Measurements from ENCODE around the gene ABCA2. TPM values are rescaled to one million over a fixed set of nuclear protein-coding genes. Genes with fewer than 3 reads are reported as not detected.

The ABCA2 gene
- total RNA-seq, 1 experiment from 2014 or later = 22.4 TPM

GRCh38 chr9:136972335-136972734 lies 55.7 kb downstream of the ABCA2 start:
- Histone ChIP-seq H2AFZ (ENCODE audit: low read length) (no peak overlapping the region), H3K79me2 (ENCODE audit: insufficient read depth, low read length) (no peaks in the 10 kb centered on the region), H3K23me2 (ENCODE audit: insufficient read length, low read depth, low read length, poor library complexity, severe bottlenecking) (no peaks in the 10 kb centered on the region), H2BK5ac (ENCODE audit: insufficient read length, low read length) (no peak overlapping the region), H3K18ac (ENCODE audit: insufficient read length, low read depth, low read length) (no peak overlapping the region), H3K27me3 (ENCODE audit: insufficient read depth, low read length) (no peaks in the 10 kb centered on the region), H3K4ac (ENCODE audit: low read depth, low read length) (no peak overlapping the region), H4K8ac (replicated peaks; ENCODE audit: insufficient read length, low read depth, low read length) (no peak overlapping the region), H3K79me1 (ENCODE audit: insufficient read depth, low read depth, low read length, poor library complexity, severe bottlenecking) (no peaks in the 10 kb centered on the region), H3K9me3 (ENCODE audit: control insufficient read depth, low read depth, low read length) (no peaks in the 10 kb centered on the region), H2BK120ac (ENCODE audit: low read depth, low read length, poor library complexity, severe bottlenecking) (no peak overlapping the region), H4K20me1 (ENCODE audit: control insufficient read depth, insufficient read depth, insufficient read length) (no peaks in the 10 kb centered on the region), H4K91ac (ENCODE audit: insufficient read length, low read depth, low read length) (no peak overlapping the region), H4K5ac (ENCODE audit: insufficient read length, low read depth, low read length) (no peak overlapping the region), H3K23ac (ENCODE audit: insufficient read length, low read depth, low read length) (no peak overlapping the region), H2BK12ac (ENCODE audit: insufficient read length, low read depth, low read length) (no peak overlapping the region), H2AK5ac (ENCODE audit: insufficient read length, low read length) (no peak overlapping the region), H2BK20ac (ENCODE audit: low read depth, low read length, poor library complexity, severe bottlenecking) (no peak overlapping the region), H2BK15ac (ENCODE audit: low read depth, low read length) (no peak overlapping the region), H3K4me1 (ENCODE audit: insufficient read depth, low read length) (no peaks in the 10 kb centered on the region), H3K56ac (ENCODE audit: insufficient read length, low read depth, low read length) (no peak overlapping the region), H3K4me2 (ENCODE audit: insufficient read depth, insufficient read length, low read length) (no peak overlapping the region), H3K9ac (ENCODE audit: extremely low read depth, insufficient read length, low read length) (no peak overlapping the region), H3T11ph (ENCODE audit: low read length) (no peak overlapping the region), H3K27ac (ENCODE audit: insufficient read length, low read depth, low read length) (no peak overlapping the region), H3K14ac (ENCODE audit: insufficient read depth, low read length) (no peak overlapping the region)
- Mint-ChIP-seq H3K36me3 (ENCODE audit: insufficient read depth in 1 of 3, low read depth in 3 of 3) (no peaks in the 10 kb centered on the region), H3K27ac (no peak overlapping the region), H3K9me3 (no peaks in the 10 kb centered on the region), H3K4me1 (peaks cover under 1 to 6% of the 10 kb centered on the region in 2 experiments), H3K27me3 (ENCODE audit: low read depth) (peaks cover 6% of the 10 kb centered on the region), H3K4me3 (no peak overlapping the region)
- WGBS (ENCODE audit: extremely low coverage, insufficient read length, low lambda C conversion rate) = no CpG with 5 or more reads among the region's 11 CpGs
- TF ChIP-seq CTCF (conservative IDR thresholded peaks at IDR 0.05) = no peak
- no peak for DNase-seq

All from H9 (cell line).